M059J (cell line): ENCODE data around the gene ADGRG3. TPM values are rescaled to one million over a fixed set of nuclear protein-coding genes. Genes with fewer than 3 reads are reported as not detected.

Source experiments
- DNase-seq: peaks from one replicate; pipeline ENCODE4 v3.0.0-alpha.2; 2012; ENCODE audit warnings: low read depth
- total RNA-seq: library from RNA; depleted of rRNA; stranded (reverse); fragments of >200 nt; shearing (Covaris generic); gene quantifications from 2 replicates; pipeline ENCODE4 v1.2.3, GENCODE V29; 2014; rRNA removed

The ADGRG3 gene, protein sequence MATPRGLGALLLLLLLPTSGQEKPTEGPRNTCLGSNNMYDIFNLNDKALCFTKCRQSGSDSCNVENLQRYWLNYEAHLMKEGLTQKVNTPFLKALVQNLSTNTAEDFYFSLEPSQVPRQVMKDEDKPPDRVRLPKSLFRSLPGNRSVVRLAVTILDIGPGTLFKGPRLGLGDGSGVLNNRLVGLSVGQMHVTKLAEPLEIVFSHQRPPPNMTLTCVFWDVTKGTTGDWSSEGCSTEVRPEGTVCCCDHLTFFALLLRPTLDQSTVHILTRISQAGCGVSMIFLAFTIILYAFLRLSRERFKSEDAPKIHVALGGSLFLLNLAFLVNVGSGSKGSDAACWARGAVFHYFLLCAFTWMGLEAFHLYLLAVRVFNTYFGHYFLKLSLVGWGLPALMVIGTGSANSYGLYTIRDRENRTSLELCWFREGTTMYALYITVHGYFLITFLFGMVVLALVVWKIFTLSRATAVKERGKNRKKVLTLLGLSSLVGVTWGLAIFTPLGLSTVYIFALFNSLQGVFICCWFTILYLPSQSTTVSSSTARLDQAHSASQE
- total RNA-seq: not detected in 2 replicates

- DNase-seq: no peak
Observed at GRCh38 chr16:57668263-57668571, at the start of gene ADGRG3. TSS of gene ADGRG3 (plus strand) at chr16:57668306. CDS start at chr16:57668348, 42 bp downstream.

DNA sequence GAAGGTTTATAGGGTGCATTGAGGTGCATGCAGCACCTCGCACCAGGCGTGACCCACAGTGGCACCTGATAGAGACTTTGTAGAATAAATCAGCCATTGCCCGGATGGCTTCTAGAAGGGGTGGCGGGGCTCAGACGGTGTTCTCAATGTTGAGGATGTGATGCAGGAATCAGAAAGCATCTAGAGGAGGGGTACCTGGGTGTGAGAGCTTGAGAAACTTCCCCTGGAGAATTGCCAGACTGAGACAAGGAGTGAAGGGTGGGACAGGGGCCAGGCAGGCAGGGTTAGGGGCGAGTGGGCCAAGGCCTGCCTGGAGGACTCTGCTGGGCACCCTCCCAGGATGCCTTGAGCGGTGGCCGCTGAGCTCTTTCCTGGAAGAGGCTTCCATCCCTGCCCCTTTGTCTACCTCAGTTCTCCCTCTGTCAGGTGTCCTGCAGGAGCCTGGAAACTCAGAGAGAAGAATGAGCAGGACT, 48.9 kb upstream of the ADGRG3 start:
- DNase-seq: no peak

DNA sequence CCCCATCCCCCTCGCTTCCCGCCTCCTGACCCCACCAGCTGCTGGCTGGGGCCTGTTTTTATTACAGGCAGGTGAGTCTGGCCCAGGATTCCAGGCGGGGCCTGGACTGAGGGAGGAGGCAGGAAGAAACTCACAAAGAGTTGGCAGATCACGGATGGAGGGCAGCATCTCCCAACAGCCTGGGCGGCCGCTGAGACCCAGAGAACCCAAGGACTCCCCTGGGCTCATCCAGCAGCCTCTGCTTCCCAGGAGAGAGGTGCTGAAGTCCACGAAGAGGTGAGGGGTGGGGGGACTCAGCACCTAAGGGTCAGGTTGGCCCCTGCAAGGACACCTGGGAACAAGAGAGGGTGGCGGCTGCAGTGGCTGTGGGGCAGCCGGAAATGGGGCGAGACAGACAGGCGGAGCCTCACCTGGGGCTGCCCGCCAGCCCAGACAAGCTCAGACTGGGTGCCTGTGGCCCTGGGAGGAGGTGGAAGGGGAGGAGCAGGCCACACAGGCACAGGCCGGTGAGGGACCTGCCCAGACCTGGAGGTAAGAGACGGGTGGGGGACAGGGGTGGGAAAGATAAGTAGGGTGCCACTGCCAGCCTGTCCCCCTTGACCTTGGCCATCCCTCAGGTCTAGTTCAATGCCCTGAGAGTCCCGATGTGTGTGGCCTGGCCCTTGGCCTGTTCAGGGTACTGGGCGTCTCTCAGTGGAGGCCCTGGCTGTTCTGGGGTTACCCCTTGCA, 48.3 kb upstream of the ADGRG3 start:
- no peak for DNase-seq

DNA sequence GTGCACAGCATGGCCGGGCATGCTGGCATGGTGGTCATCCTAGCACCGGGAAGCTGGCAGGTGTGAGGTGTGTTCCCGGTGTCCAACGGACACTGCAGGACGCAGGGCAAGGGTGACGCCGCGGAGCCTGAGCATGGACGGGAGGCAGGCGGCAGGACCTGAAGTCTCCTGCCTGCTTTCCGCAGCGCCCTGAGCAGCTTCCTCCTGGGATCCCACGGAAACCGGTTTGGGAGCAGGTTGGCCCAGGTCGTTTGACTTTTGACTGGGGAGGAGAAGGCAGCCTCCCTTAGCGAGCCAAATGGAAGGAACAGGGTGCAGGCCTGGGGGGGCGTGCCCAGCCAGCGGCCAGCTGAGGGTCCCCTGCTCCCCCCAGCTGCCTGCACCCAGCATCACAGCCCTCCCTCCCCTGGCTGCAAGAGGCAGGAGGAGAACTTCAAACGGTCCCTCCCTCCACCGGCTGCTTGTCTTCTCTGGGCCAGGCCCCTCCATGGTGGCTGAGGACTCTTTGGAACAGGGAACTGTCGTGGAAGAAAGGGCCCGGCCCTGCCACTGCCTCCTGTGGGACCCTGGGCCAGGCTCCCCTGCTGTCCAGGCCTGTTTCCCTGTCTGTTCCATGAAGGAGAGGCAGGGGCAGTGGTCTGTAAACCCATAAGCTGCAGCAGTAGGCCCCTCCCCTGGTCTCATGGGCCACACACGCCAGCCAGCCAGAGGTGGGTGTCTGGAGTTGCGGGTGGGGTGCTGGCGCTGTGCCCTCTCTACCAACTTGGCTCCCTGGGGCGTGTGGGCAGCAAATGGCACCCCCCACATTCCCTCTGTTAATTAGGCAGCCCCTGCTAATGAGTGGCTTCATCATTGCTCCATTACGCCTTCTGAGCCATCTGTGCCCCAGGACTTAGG, 47.5 kb upstream of the ADGRG3 start:
- no peak for DNase-seq

- DNase-seq: no peak
Observed at GRCh38 chr16:57621521-57622271, 46.4 kb upstream of the ADGRG3 start.

DNA sequence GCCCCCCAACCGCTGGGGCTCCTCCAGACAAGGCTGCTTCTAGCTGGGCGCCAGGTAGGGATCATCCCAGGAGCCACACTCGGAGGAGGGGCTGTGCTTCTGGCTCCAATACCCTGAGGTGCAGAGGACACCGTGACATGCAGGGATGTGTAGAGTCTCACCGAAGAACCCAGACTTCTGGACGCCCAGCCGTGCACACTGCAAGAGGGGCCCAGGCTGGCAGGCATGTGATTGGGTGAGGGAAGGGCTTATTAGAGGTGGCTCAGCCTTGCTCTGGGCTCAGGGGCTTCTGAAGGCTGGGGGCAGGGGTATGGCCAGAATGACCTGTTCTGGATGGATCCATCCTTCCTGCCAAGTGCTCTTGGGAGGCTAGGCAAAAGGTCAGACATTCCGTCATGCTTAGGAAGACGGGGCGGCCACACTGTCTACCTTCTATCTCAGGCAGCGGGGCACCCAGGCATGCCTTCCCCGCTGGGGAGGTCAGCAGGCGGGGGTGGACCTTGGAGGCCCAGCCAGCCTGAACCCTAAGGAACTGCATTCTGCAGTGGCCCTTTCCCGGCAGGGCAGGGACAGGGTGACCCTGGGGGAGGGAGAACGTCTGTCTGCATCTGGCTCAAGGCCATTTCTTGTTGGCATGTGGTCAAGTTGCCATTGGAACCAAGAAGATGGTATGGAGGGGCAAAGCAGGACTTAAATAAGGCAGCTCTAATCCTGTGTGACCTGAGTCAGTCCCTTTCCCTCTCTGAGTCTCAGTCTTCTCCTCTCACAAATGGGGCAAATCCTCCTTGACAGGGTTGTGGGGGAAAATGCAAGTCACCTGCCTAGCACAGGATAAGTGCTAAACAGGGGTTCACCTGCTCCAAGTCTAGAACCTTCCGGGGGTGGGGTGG, 45.5 kb upstream of the ADGRG3 start:
- no peak for DNase-seq

GRCh38 chr16:57623251-57624043, 44.7 kb upstream of the ADGRG3 start:
- DNase-seq: peak; percentile 46

DNA sequence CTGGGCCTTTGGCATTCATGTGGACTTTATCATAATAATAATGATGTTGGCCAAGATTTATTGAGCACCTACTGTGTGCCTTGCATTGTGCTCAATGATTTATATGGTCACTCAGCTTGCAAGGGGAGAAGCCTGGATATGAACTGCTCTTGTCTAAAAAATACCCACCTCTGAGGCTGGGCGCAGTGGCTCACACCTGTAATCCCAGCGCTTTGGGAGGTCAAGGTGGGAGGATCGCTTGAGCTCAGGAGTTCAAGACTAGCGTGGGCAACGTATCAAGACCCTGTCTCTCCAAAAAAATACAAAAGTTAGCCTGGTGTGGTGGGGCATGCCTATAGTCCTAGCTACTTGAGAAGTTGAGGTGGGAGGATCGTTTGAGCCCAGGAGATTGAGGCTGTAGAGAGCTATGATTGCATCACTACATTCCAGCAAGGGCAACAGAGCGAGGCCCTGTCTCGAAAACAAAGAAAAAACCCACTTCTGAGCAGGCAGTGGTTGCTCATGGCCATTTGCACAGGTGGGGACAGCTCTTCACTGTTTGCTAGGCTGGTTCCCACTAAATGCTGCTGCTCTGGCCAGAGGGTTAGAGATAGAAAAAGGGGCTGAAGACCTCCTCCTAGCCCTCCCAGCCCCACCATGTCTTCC, 43.9 kb upstream of the ADGRG3 start:
- no peak for DNase-seq

GRCh38 chr16:57624806-57625500, 43.2 kb upstream of the ADGRG3 start:
- no peak for DNase-seq

DNA sequence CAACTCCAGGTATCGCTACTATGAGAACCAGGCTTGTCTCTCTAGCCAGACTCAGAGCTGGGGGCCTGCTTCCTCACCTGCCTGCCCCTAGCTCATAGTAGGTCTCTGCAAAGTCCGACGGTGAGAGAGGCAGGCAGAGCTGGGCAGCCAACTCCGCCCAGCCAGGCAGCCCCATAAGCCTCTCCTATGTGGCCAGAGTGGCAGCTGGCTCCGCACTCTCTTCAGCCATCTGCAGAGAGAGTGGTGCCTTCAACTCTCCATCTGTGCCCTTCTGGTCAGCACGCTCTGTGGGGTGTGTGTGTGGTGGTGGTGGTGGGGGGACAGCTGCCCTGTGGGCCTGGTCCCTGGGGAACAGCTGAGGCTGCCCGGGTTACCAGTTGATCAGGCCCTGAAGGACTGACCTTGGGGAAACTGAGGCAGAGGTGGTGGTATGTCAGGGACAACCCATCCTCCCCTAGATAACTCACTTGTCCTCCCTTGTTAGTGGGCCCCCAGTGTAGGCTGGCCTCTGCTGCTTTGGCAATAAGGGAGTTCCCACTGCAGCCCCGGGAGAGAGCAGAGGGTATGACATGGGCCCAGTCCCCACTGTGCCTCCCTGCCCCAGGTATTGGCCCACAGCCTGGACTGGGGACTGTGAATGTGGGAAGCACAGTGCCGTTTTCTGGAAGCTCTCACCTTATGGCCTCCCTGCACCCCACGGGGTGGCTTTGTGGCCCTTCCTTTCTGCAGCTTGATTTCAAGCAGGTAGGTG, 41.5 kb upstream of the ADGRG3 start:
- DNase-seq: no peak

DNA sequence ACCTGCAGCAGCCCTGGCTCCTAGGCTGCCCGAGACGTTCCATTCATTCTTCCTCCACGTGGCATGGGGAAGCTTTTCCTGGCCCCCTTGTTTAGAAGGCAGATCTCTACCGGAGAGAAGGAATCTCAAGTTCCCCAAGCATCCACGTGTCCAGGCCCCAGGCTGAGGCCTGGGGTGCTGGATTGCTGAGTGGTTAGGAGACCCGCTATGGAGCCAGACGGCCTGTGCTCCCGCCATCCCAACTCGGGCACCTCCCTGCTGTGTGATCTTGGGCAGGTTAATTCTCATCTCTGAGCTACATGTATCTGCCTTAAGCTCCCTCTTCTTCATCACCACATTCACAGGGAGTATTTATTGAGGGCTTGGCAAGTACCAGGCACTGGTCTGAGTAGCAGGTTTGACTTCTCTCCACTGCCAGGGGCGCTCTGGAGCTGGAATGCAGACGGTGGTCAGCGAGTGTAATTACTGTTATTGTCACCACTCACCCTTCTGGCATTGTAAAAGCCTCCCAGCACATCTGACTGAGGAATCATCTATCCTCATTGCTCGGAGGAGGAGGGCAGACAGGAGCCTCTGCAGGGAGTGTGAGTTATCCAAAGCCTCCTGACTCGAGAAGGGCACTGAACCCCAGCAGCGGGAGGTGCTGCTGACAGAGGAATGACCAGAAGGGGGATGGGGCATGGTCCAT, 40.8 kb upstream of the ADGRG3 start:
- DNase-seq: peak; percentile 98

- peak; percentile 99 for DNase-seq
Observed at GRCh38 chr16:57628008-57628781, 39.9 kb upstream of the ADGRG3 start, which contains the start of gene ADGRG1. TSS of gene ADGRG1 (plus strand) at chr16:57628630. CDS start at chr16:57650288, 21,658 bp downstream.

GRCh38 chr16:57628783-57629293, 39.3 kb upstream of the ADGRG3 start:
- no peak for DNase-seq

- DNase-seq: no peak
Observed at GRCh38 chr16:57629516-57630406, 38.3 kb upstream of the ADGRG3 start.
